ENCODE results near the gene MASP2.
"Not testable (repeated sequence)": the region's sequence is repeated elsewhere in the genome, so short reads cannot be mapped to it uniquely, and the experiment has no call there.

MASP2 gene

GRCh38 chr1:11058595-11059154 lies 11.6 kb upstream of the MASP2 start:
- no peak for DNase-seq (ENCODE audit: low read depth)

DNA sequence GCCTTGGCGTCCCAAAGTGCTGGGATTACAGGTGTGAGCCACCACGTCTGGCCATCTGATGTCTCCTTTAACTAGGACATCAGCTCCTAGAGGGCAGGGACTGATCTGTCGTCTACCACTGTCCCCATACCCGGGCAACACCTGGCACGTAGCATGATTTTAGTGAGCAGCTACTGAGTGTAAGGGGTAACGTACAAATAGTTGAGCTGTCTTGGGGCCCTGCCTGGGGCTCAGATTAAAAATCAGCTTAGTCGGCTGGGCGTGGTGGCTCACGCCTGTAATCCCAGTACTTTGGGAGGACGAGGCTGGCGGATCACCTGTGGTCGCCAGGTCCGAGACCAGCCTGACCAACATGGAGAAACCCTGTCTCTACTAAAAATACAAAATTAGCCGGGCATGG lies 11.0 kb upstream of the MASP2 start:
- no peak for DNase-seq (ENCODE audit: low read depth)

DNA sequence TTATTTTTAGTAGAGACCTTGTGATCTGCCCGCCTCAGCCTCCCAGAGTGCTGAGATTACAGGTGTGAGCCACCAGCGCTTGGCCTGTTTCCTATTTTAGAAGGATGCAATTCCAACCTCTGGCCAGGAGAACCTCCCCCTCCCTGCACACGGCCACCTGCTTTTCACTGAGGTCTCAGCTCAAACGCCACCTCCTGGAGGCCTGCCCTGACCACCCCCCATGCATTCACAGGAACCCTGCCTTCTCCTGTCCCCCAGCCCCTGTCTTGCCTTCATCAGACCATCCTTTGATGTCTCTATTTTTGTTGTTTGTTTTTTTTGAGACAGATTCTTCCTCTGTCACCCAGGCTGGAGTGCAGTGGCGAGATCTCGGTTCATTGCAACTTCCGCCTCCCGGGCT lies 10.4 kb upstream of the MASP2 start:
- no peak for DNase-seq (ENCODE audit: low read depth)

DNA sequence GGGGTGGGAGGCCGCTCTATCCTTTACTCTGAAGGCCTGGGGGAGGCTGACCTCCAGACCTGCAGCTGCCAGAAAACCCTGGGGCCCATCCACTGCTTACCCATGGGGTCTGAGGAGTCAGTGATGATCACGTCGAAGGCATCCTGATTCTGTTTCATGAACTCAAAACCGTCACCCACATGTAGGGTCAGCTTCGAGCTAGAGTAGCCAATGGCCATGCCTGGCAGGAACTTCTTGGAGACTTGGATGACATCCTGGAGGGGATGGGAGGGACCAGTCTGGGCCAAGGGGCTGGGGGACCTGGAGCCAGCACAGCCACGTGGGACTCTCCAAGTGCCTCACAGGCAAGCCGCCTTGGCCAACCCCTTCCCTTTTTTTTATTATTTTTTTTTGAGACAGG lies 9.5 kb upstream of the MASP2 start:
- no peak for DNase-seq (ENCODE audit: low read depth)

DNA sequence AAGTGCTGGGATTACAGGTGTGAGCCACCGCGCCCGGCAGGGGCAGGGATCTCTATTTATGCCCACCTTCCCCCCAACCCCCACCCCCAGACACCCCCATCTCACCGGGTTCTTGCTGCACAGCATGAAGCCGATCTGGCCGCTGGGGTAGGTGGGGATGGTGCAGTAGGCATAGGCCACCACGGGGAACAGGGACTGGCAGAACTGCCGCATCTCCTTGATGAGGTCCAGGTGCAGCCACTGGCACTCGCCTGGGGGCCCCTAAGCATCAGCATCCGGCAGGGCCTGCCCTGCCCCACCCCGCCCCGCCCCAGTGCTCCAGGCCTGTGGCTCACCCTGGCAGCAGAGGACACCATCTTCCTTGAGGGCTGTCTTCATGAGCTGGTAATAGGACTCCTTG lies 8.6 kb upstream of the MASP2 start:
- no peak for DNase-seq (ENCODE audit: low read depth)

DNA sequence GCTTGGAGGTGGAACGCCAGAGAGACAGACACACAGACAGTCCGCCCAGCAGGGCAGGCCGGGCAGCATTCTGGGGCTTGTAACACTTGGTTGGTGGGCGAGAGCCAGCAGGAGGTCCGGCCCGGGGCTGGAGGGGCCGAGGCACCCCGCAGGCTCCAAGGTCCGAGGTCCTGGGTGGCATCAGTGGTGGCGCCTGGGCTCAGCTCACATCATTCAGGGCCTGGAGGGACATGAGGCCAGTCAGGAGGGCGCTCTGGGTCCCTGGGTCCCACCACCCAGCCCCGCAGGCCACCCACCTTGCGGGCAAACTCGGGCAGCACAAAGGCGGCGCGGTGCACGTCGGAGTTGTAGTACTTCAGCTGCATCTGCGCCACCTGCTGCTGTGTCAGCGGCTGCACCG lies 7.6 kb upstream of the MASP2 start:
- no peak for DNase-seq (ENCODE audit: low read depth)

- DNase-seq (ENCODE audit: low read depth) = no peak
Measured at GRCh38 chr1:11054181-11054580, 7.1 kb upstream of the MASP2 start.

- DNase-seq (ENCODE audit: low read depth) = no peak
Measured at GRCh38 chr1:11053758-11054137, 6.7 kb upstream of the MASP2 start.

- DNase-seq (ENCODE audit: low read depth) = no peak
Measured at GRCh38 chr1:11052839-11053757, 6.1 kb upstream of the MASP2 start.

DNA sequence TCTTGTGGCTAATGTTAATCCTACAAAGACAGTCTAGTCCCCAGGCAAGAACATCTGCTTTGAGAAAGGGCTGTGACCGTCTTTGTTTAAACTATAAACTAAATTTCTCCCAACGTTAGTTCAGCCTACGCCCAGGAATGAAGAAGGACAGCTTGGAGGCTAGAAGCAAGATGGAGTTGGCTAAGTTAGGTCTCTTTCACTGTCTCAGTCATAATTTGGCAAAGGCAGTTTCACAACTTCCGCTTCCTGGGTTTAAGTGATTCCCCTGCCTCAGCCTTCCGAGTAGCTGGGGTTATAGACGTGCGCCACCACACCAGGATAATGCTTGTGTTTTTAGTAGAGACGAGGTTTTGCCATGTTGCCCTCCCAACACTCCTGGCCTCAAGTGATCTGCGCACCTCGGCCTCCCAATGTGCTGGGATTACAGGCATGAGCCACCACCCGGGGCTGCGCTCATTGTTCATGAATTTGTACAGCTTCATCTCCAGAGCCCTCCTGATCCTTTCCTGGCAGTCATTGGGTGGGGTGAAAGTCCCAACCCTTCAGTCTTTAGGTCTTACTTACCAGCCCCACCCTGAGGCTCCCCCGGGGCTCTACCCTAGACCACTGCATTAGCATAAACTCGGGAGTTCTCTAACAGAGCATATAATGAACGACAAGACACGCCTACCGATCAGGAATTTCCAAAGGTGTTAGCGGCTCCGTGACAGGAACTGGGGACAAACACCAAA lies 4.9 kb upstream of the MASP2 start:
- no peak for DNase-seq (ENCODE audit: low read depth)

DNA sequence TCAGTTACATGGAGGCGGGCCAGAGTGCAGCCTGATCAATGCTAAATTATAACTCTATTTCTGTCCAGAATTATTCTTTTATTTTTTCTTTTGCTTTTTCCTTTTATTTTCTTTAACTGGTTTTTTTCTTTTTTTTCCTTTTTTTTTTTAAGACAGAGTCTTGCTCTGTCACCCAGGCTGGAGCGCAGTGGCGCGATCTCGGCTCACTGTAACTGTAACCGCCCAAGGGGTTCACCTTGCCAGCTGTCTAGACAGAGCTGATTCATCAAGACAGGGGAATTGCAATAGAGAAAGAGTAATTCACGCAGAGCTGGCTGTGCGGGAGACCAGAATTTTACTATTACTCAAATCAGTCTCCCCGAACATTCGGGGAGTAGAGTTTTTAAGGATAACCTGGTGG lies 4.1 kb upstream of the MASP2 start:
- DNase-seq (ENCODE audit: low read depth) = not testable (repeated sequence)

DNA sequence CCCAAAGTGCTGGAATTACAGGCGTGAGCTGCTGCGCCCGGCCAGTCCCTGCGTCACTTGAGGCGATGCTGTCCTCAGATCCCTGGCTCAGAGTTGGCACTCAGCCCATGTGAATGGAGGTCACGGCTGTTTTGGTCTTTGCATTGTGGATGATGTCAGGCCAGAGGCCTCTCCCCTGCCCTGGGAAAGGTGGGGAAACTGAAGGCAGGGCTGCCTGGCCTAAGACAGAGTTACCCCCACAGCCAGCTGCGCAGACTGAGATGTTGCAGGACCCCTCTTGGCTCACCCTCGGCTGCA lies 821 bp downstream of the MASP2 start:
- no peak for DNase-seq (ENCODE audit: low read depth)

DNA sequence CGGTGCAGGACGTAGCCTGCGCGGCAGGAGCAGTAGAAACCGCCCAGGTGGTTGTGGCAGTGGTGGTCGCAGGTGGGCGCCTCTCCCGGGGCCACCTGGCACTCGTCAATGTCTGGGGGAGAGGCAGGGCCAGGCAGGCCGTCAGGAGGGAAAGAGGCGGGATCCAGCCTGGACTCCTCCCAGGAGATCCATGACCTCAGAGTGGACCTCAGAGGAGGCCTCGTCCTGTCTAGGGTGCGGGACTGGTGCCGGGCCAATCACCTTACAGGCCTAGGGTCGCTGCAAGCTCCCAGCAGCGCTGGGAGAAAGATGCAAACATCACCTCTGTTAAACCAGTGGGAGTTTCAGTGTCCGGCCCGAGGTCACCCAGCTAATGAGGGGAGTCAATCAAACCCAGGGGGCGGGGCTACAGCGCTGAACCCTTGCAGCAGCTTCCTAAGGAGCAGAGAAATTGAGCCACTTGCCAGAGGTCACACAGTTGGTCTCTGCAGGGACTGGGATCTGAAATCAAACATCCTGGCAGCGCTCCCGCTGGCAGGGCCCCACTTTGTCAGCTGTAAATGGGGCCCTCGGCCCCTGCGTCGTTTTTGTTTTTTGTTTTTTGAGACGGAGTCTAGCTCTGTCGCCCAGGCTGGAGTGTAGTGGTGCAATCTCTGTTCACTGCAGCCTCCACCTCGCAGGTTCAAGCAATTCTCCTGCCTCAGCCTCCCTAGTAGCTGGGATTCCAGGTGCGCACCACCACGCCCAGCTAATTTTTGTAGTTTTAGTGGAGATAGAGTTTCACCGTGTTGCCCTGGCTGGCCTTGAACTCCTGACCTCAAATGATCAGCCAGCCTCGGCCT lies 1.4 kb downstream of the MASP2 start:
- no peak for DNase-seq (ENCODE audit: low read depth)

DNA sequence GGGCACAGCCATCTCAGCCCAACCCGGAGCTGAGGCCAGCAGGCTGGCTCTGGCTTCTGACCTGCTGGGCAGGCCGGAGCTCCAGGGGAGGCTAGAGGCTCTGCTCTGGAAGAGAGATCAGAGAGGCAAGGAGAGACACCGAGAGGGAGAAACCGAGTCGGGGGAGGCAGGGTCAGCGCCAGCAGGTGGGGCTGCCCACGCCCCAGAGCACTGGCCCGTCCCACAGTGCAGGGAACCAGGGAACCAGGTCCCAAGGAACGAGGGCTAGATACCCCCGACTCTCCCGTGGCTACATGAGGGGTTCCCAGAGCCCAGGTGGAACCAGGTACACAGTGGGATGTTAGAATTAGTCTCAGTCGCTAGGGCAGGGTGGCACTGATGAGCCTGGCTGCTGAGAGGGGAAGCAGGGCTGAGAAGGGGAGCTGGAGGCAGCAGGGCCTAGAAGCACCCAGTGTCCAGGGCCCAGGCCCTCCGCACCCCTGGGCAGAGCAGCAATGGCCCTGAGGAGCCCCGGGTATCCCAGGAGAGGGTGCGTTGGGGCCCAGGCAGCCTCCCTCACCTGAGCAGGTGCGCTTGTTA lies 2.1 kb downstream of the MASP2 start:
- DNase-seq (ENCODE audit: low read depth) = no peak

- no peak for DNase-seq (ENCODE audit: low read depth)
Measured at GRCh38 chr1:11044086-11044848, 2.8 kb downstream of the MASP2 start.

DNA sequence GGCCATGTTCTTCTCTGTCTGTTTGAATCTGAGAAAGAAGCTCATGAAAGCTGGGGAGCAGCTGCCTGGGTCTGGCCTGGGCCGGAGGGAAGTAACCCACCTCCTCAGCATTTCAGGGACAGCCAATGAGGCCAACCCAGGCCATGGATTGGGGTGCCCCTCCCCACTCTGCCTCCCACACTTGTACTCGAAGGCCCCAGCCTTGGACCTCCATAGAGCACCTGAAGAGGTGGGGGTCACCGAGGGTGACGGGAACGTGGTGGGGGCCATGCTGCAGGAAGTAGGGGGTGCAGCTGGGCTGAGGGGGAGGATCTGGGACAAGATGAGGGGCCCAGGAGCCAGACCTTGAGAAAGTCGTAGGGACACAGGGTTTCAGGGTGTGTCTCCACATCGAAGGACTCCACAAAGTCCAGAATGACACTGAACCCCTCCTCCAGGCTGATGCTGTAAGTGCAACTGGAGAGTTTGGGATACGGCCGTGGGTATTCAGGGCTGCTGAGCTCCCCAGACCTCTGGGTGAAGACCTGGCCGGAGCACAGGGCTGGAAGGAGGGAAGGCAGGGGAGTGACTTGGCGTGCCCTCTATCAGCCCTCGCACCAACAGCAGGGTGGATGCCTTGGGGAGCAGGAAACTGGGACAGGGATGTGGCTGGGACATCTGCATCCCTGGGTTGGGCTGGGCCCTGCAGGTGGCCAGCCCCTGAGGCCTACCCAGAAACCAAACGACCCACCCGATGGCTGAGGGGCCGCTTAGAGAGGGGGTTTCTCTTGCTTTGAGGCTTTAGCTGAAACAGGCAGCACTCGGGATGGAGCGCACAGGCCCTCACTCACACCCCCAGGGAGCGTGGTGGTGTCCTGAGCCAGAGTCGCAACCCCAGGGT lies 3.8 kb downstream of the MASP2 start:
- DNase-seq (ENCODE audit: low read depth) = no peak

GRCh38 chr1:11042065-11042464 lies 5.0 kb downstream of the MASP2 start:
- DNase-seq (ENCODE audit: low read depth) = no peak

DNA sequence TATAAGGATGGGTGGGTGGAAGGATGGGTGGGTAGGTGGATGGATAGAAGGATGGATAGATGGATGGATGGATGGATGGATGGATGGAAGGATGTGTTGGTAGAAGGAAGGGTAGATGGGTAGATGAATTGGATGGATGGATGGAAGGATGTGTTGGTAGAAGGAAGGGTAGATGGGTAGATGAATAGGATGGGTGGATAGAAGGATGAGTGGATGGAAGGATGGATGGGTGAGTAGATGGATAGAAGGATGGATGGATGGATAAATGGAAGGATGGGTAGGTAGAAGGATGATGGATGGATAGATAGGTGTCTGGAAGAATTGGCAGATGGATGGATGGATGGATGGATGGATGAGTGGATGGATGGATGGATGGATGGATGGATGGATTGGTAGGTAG lies 6.0 kb downstream of the MASP2 start:
- DNase-seq (ENCODE audit: low read depth) = no peak

GRCh38 chr1:11040105-11040429 lies 7.0 kb downstream of the MASP2 start:
- not testable (repeated sequence) for DNase-seq (ENCODE audit: low read depth)

DNA sequence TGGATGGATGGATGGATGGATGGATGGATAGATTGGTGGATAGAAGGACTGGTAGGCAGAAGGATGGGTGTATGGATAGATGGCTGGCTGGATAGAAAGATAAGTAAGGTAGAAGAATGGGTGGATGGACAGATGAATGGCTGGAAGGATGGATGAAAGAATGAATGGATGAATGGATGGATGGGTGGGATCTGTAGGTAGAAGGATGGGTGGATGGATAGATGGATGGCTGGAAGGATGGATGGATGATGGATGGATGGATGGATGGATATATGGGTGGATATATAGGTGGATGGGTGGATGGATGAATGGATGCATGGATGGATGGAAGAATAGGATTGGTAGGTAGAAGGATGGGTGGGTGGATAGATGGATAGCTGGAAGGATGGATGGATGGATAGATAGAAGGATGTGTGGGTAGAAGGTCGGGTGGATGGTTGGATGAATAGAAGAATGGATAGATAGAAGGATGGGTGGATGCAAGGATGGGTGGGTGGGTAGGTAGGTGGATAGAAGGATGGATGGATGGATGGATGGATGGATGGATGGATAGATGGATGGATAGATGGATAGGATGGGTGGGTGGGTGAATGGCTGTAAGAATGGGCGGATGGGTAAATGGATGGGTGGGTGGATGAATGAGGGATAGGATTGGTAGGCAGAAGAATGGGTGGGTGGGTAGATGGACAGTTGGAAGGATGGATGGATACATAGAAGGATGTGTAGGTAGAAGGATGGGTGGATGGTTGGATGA lies 7.5 kb downstream of the MASP2 start:
- DNase-seq (ENCODE audit: low read depth) = no peak
